Measurements from ENCODE around the gene ATF5. TPM values are rescaled to one million over a fixed set of nuclear protein-coding genes. Genes with fewer than 3 reads are reported as not detected.

Gene ATF5
- total and polyA plus RNA-seq, 9 donors, result 4.3 to 23.5 (median 16.3) TPM

- intact Hi-C loops (cut with DNase I), result loop anchor here in 1 of 4 donors (5.0 kb wide), 1 partner anchor 135 kb away; no protein-coding TSS in a partner anchor
- Histone ChIP-seq H3K4me1 (ENCODE audit: insufficient read depth) (no peaks in the 10 kb centered on the region), H3K4me3 (no peak overlapping the region), H3K9me3 (no peaks in the 10 kb centered on the region), H3K27ac (no peak overlapping the region), H3K27me3 (no peaks in the 10 kb centered on the region), H3K36me3 (no peaks in the 10 kb centered on the region)
- TF ChIP-seq CTCF (IDR thresholded peaks at IDR 0.05) (no peak), POLR2A (IDR thresholded peaks at IDR 0.05) (no peak), EP300 (IDR thresholded peaks at IDR 0.05) (no peak)
- WGBS, 3 donors, result 86 to 90% (median 89%) methylated on average over 31 of the region's 31 CpGs
- DNase-seq, result peak in 3 of 5 donors; percentile 28 to 42 (median 33)
Measured at GRCh38 chr19:49881672-49882394, 47.2 kb upstream of the ATF5 start.

- Histone ChIP-seq H3K27ac (no peak overlapping the region), H3K4me3 (no peak overlapping the region), H3K36me3 (no peaks in the 10 kb centered on the region), H3K9me3 (no peaks in the 10 kb centered on the region), H3K4me1 (ENCODE audit: insufficient read depth) (no peaks in the 10 kb centered on the region), H3K27me3 (no peaks in the 10 kb centered on the region)
- no peak for DNase-seq
- TF ChIP-seq CTCF (IDR thresholded peaks at IDR 0.05) (no peak), POLR2A (IDR thresholded peaks at IDR 0.05) (no peak), EP300 (IDR thresholded peaks at IDR 0.05) (no peak)
- WGBS, 3 donors, result 93 to 96% (median 94%) methylated on average over 12 to 14 of the region's 14 CpGs
- intact Hi-C loops (cut with DNase I), result loop anchor here in 1 of 4 donors (5.0 kb wide), 1 partner anchor 135 kb away; no protein-coding TSS in a partner anchor
Measured at GRCh38 chr19:49882643-49883042, 46.4 kb upstream of the ATF5 start.

- WGBS, 3 donors, result 94 to 98% (median 96%) methylated on average over 5 of the region's 5 CpGs
- Histone ChIP-seq H3K36me3 (no peaks in the 10 kb centered on the region), H3K4me1 (ENCODE audit: insufficient read depth) (no peaks in the 10 kb centered on the region), H3K27me3 (no peaks in the 10 kb centered on the region), H3K9me3 (no peaks in the 10 kb centered on the region), H3K4me3 (no peak overlapping the region), H3K27ac (no peak overlapping the region)
- intact Hi-C loops (cut with DNase I), result loop anchor here in 1 of 4 donors (5.0 kb wide), 1 partner anchor 136 kb away; no protein-coding TSS in a partner anchor
- no peak for DNase-seq
- TF ChIP-seq EP300 (IDR thresholded peaks at IDR 0.05) (no peak), CTCF (IDR thresholded peaks at IDR 0.05) (no peak), POLR2A (IDR thresholded peaks at IDR 0.05) (no peak)
Measured at GRCh38 chr19:49883094-49883493, 45.9 kb upstream of the ATF5 start.

- intact Hi-C loops (cut with DNase I), result loop anchor here in 1 of 4 donors (5.0 kb wide), 1 partner anchor 137 kb away; no protein-coding TSS in a partner anchor
- Histone ChIP-seq H3K9me3 (no peaks in the 10 kb centered on the region), H3K36me3 (no peaks in the 10 kb centered on the region), H3K27me3 (no peaks in the 10 kb centered on the region), H3K4me3 (no peak overlapping the region), H3K27ac (no peak overlapping the region), H3K4me1 (ENCODE audit: insufficient read depth) (no peaks in the 10 kb centered on the region)
- 93% methylated on average over 16 to 18 of the region's 18 CpGs for WGBS, 3 donors
- DNase-seq, result peak in 1 of 5 donors; percentile 39
- no peak for TF ChIP-seq EP300 (IDR thresholded peaks at IDR 0.05)
Measured at GRCh38 chr19:49884109-49884508, 44.9 kb upstream of the ATF5 start.

GRCh38 chr19:49884760-49885159 lies 44.2 kb upstream of the ATF5 start:
- Histone ChIP-seq H3K4me1 (ENCODE audit: insufficient read depth) (no peaks in the 10 kb centered on the region), H3K27ac (no peak overlapping the region), H3K4me3 (no peak overlapping the region), H3K9me3 (no peaks in the 10 kb centered on the region), H3K27me3 (no peaks in the 10 kb centered on the region), H3K36me3 (no peaks in the 10 kb centered on the region)
- WGBS, 3 donors, result 91 to 96% (median 93%) methylated on average over 3 of the region's 3 CpGs
- DNase-seq, result no peak
- intact Hi-C loops (cut with DNase I), result loop anchor here in 1 of 4 donors (5.0 kb wide), 1 partner anchor 137 kb away; no protein-coding TSS in a partner anchor
- TF ChIP-seq CTCF (IDR thresholded peaks at IDR 0.05), result no peak
- TF ChIP-seq POLR2A (IDR thresholded peaks at IDR 0.05), result no peak
- TF ChIP-seq EP300 (IDR thresholded peaks at IDR 0.05), result no peak

Data from ovary (tissue), 9 donors.